Kidney (tissue), 14 donors: ENCODE results near the gene DSG1. TPM values are rescaled to one million over a fixed set of nuclear protein-coding genes. Genes with fewer than 3 reads are reported as not detected.

Experiments used
- DNase-seq, 5 donors: peaks; one replicate each; pipeline ENCODE4 v3.0.0-alpha.2; 2013 to 2020
- FAIRE-seq: peaks from 2 replicates; lab custom pipeline; 2012; peaks lifted over from hg19 to GRCh38; lab: Jason Lieb, UNC
- H3K27ac ChIP-seq, 2 donors: one replicate each; pipeline ENCODE4 v1.7.0; 2013; ENCODE audit warnings: low read depth in 2 of 2, low read length in 2 of 2, inconsistent platforms in 1 of 2
- H3K27me3 ChIP-seq: one replicate; pipeline ENCODE4 v1.7.1; 2013; ENCODE audit warnings: low read length, inconsistent platforms; ENCODE audit not compliant: control insufficient read depth, insufficient read depth
- H3K36me3 ChIP-seq, 3 donors: one replicate each; pipeline versions ENCODE4 v1.7.0 to v1.7.1; 2013; ENCODE audit warnings: low read length in 3 of 3, control low read depth in 1 of 3, inconsistent platforms in 1 of 3; ENCODE audit not compliant: insufficient read depth in 3 of 3, control insufficient read depth in 2 of 3
- H3K4me1 ChIP-seq, 3 donors: one replicate each; pipeline versions ENCODE4 v1.7.0 to v1.7.1; 2013; ENCODE audit warnings: low read length in 3 of 3, inconsistent platforms in 1 of 3, low read depth in 1 of 3; ENCODE audit not compliant: control insufficient read depth in 2 of 3, insufficient read depth in 2 of 3
- H3K4me3 ChIP-seq, 3 donors: one replicate each; pipeline versions ENCODE4 v1.7.0 to v1.8.1; 2013; ENCODE audit warnings: low read length in 3 of 3, control low read depth in 1 of 3, inconsistent platforms in 1 of 3
- H3K9ac ChIP-seq, 3 donors: one replicate each; pipeline versions ENCODE4 v1.7.0 to v1.7.1; 2013; ENCODE audit warnings: low read length in 3 of 3, control low read depth in 1 of 3, inconsistent platforms in 1 of 3
- H3K9me3 ChIP-seq, 3 donors: one replicate each; pipeline versions ENCODE4 v1.7.0 to v1.7.1; 2013; ENCODE audit warnings: low read length in 3 of 3, control low read depth in 1 of 3, inconsistent platforms in 1 of 3; ENCODE audit not compliant: control insufficient read depth in 2 of 3, insufficient read depth in 1 of 3
- CTCF ChIP-seq: IDR thresholded peaks from 3 replicates; pipeline ENCODE4 v1.5.1; 2012; ENCODE audit warnings: mild to moderate bottlenecking, moderate library complexity, borderline replicate concordance; ENCODE audit not compliant: insufficient read depth; ENCODE audit errors: extremely low read depth
- intact Hi-C: fragments of 100-400 bp; cut with DNase I; formaldehyde crosslinking; loops from one replicate; pipeline ENCODE4 v1.11.1; 2022
- polyA plus RNA-seq: library from polyadenylated mRNA; stranded (reverse); fragments of 350-450 nt; fragmentation: Illumina TruSeq; extraction: RNeasy Lipid Tissue Mini Kit (QIAGEN cat#74804); gene quantifications from one replicate; pipeline ENCODE4 v1.2.3, GENCODE V29; 2014; ENCODE audit warnings: low read depth, low replicate concordance; ENCODE audit not compliant: insufficient read depth
- total RNA-seq: library from RNA; stranded (reverse); fragmentation: NEBNext Ultra II Directional; extraction: Animal tissue kit (Norgen Biotek cat#: 25700); gene quantifications from one replicate; pipeline ENCODE4 v1.2.1, GENCODE V29; 2021
- donor health status: control.
- donor health status: control.
- donor health status: control.
- donor health status: control.
- donor health status: control.
- donor health status: DM: yes; HTN: yes; CAD: no.
- donor health status: Normal renal cell carcinoma (clear cell type).

DSG1 gene
- total and polyA plus RNA-seq, 2 donors from 2014 or later = not detected

DNA sequence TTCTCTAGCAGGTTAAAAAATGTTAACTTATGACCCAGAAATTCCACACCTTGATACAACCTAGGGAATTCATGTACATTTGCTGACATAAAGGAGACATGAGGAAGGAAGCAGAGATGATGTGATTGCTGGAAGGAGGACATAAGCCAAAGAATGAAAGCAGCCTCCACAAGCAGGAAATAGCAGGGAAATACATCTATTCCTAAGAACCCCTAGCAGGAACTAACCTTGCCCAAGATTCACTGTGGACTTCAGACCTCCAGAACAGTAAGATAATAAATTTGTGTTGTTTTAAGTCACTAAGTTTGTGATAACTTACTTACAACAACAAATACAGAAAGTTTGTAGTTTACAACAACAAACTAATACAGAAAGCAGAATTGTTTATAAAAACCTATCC lies 54.0 kb downstream of the DSG1 start:
- Histone ChIP-seq H3K9ac (no peak overlapping the region), H3K27me3 (no peaks in the 10 kb centered on the region), H3K27ac (no peak overlapping the region), H3K9me3 (no peaks in the 10 kb centered on the region), H3K4me1 (no peaks in the 10 kb centered on the region), H3K4me3 (no peak overlapping the region), H3K36me3 (no peaks in the 10 kb centered on the region)
- FAIRE-seq (no peak), DNase-seq (no peak)
- intact Hi-C loops = no loop called here
- TF ChIP-seq CTCF = no peak

GRCh38 chr18:31373641-31374040 lies 55.7 kb downstream of the DSG1 start:
- Histone ChIP-seq H3K4me1 (no peaks in the 10 kb centered on the region), H3K36me3 (no peaks in the 10 kb centered on the region), H3K27me3 (no peaks in the 10 kb centered on the region), H3K27ac (no peak overlapping the region), H3K9me3 (no peaks in the 10 kb centered on the region), H3K9ac (no peak overlapping the region), H3K4me3 (no peak overlapping the region)
- intact Hi-C loops = no loop called here
- TF ChIP-seq CTCF = no peak
- FAIRE-seq (no peak), DNase-seq (no peak)

GRCh38 chr18:31376477-31376876 lies 58.5 kb downstream of the DSG1 start, which contains the start of gene DSG4:
Gene DSG4, plus strand, starts transcription at chr18:31376777. Its CDS starts 135 bp downstream, at chr18:31376912.
- Histone ChIP-seq H3K27ac (no peak within 1 kb of the TSS), H3K9ac (no peak within 1 kb of the TSS), H3K4me1 (no peaks in the 10 kb centered on the region), H3K27me3 (no peaks in the 10 kb centered on the region), H3K36me3 (no peaks in the 10 kb centered on the region), H3K4me3 (no peak within 1 kb of the TSS), H3K9me3 (no peaks in the 10 kb centered on the region)
- intact Hi-C loops = no loop called here
- no peak for FAIRE-seq
- no peak for DNase-seq
- TF ChIP-seq CTCF = no peak

- H3K27ac ChIP-seq = no peak overlapping the region
- FAIRE-seq (no peak), DNase-seq (no peak)
- H3K4me1 ChIP-seq = no peaks in the 10 kb centered on the region
- no peaks in the 10 kb centered on the region for H3K36me3 ChIP-seq
- H3K9ac ChIP-seq = no peak overlapping the region
- H3K27me3 ChIP-seq = no peaks in the 10 kb centered on the region
- TF ChIP-seq CTCF = no peak
- H3K9me3 ChIP-seq = no peaks in the 10 kb centered on the region
- no peak overlapping the region for H3K4me3 ChIP-seq
- intact Hi-C loops = no loop called here
These were observed 63.0 kb downstream of the DSG1 start for GRCh38 chr18:31380912-31381311.
